ENCODE data around the gene CCDC82.
"Not testable (repeated sequence)": the region's sequence is repeated elsewhere in the genome, so short reads cannot be mapped to it uniquely, and the experiment has no call there.

The CCDC82 gene

DNA sequence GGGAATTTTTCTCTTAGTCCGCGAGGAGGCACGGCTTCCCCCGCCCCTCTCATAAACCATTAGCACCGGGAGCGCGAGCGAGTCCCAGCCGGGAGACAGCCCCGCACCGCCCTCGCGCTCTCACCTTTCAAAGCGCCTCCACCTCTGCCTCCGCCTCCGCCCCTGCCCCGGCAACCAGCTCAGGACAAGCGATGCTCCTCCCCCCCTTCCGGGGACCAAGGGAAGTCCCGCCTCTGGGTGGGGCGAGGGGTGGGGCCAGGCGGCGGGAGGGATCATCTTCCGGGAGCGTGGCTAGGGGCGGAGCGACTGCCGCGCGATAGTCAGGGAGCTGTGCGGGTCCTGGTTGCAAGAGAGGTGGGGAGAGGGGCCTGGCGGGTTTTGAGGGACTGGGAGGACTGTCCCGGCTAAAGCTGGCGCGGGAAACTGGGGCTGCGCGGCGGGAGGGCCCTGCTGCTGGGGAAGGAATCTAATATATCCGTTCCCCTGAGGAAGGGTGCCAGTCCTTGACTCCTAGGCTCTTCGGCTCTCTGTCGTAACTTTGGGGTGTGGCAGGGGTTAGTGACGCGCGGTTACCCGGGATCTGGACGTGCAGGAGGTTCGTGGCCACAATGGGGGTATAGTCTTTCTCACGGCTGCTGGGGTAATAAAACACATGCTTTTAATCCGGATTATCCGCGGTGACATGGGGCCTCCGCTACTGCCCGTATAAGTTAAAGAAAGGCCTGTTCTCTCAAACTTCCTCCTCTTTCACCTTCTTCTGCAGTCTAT is at the start of gene CCDC82, which contains the start of gene JRKL:
Gene CCDC82 (minus strand): TSS at position 193 of the 768 bp plus-strand sequence. CDS start 5,165 bp downstream, outside the sequence.
Gene JRKL (plus strand): TSS at position 294 of the 768 bp plus-strand sequence. CDS start 637 bp downstream, outside the sequence.
- DNase-seq (ENCODE audit: low read depth in 3 of 3, low spot score in 1 of 3): peak; percentile 94 to 99 (median 96)

DNA sequence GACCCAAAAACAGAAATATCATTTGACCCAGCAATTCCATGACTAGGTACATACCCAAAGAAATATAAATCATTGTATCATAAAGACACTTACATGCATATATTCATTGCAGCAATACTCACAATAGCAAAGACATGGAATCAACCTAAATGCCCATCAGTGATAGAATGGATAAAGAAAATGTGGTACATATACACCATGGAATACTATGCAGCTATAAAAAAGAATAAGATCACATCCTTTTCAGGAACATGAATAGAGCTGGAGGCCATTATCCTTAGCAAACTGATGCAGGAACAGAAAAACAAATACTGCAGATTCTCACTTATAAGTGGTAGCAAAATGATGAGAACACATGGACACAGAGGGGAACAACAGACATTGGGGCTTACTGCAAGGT is 42.9 kb upstream of the CCDC82 start:
- DNase-seq (ENCODE audit: low read depth in 3 of 3, low spot score in 1 of 3): not testable (repeated sequence)

DNA sequence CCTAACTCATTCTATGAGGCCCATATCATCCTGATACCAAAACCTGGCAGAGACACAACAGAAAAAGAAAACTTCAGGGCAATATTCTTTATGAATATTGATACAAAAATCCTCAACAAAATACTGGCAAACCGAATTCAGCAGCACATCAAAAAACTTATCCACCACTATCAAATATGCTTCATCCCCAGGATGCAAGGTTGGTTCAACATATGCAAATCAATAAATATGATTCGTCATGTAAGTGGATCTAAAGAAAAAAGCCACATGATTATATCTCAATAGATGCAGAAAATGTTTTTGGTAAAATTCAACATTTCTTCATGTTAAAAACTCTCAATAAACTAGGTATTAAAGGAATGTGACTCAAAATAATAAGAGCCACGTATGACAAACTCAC is 41.0 kb upstream of the CCDC82 start:
- no peak for DNase-seq (ENCODE audit: low read depth in 3 of 3, low spot score in 1 of 3)

DNA sequence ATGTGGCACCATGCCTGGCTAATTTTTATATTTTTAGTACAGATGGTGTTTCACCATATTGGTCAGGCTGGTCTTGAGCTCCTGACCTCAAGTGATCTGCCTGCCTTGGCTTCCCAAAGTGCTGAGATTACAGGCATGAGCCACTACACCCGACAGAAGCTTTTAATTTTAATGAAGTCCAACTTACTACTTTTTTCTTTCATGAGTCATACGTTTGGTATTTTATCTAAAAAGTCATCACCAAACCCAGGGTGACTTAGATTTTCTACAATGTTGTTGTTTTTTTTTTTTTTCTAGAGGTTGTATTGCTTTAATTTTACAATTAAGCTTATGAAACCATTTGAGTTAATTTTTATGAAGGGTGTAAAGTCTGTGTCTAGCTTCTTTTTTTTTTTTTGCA is 35.0 kb upstream of the CCDC82 start:
- no peak for DNase-seq (ENCODE audit: low read depth in 3 of 3, low spot score in 1 of 3)

DNA sequence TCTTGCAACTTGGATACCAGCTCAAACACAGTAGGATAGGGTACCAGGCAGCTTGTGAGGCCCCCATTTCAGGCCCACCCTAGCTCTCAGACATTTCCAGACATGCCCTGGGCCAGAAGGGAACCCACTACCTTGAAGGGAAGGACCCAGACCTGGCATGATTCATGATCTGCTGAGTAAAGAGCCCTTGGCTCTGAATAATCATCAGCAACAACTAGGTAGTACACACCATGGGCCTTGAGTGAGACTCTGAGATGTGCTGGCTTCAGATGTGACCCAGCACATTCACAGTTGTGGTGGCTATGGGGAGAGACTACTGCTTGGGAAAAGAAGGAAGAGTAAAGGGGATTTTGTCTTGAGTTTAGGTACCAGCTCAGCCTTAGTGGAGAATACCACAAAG is 23.7 kb upstream of the CCDC82 start:
- DNase-seq (ENCODE audit: low read depth in 3 of 3, low spot score in 1 of 3): no peak

- DNase-seq (ENCODE audit: low read depth in 3 of 3, low spot score in 1 of 3): no peak
These were observed 23.2 kb upstream of the CCDC82 start for GRCh38 chr11:96412761-96413381.

DNA sequence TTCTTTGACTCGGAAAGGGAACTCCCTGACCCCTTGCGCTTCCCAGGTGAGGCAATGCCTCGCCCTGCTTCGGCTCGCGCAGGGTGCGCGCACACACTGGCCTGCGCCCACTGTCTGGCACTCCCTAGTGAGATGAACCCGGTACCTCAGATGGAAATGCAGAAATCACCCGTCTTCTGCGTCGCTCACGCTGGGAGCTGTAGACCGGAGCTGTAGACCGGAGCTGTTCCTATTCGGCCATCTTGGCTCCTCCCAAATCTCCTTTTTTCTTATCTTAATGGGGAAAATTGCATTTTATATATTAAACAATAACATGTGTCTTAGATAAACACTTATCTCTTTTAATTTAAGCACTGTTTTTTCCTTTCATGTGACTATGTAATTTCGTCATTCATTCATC is 21.7 kb upstream of the CCDC82 start:
- DNase-seq (ENCODE audit: low read depth in 3 of 3, low spot score in 1 of 3): not testable (repeated sequence)

DNA sequence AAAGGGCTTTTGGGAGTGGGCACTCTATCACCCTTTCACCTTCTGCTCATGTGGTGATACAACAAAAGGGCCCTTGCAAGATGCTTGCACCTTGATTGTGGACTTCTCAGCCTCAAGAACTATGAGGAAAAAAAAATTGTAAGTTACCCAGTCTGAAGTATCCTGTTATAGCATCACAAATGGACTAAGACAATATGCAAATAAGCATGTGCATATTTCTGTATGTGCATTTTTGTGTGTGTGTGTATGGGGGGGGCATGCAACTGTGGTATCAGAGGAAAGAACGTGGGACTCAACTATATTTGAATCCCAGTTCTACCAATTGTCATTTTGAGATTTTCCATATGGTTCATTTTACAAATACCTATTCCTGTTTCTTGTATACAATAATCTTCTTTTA is 11.0 kb upstream of the CCDC82 start:
- DNase-seq (ENCODE audit: low read depth in 3 of 3, low spot score in 1 of 3): no peak

DNA sequence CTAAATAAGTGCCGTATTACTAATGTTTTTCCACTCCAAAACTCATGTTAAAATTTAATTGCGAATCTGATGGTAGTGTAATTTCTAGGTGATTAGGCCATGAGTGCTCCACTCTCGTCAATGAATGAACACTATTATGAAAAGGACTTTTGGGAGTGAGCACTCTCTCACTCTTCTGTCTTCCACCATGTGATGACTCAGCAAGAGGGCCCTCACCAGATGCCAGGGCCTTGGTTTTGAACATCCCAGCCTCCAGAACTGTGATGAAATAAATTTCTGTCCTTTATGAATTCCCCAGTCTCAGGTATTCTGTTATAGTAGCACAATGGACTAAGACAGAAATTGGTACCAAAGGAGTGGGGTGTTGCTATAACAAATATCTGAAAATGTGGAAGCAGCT is 8.2 kb upstream of the CCDC82 start:
- DNase-seq (ENCODE audit: low read depth in 3 of 3, low spot score in 1 of 3): no peak

DNA sequence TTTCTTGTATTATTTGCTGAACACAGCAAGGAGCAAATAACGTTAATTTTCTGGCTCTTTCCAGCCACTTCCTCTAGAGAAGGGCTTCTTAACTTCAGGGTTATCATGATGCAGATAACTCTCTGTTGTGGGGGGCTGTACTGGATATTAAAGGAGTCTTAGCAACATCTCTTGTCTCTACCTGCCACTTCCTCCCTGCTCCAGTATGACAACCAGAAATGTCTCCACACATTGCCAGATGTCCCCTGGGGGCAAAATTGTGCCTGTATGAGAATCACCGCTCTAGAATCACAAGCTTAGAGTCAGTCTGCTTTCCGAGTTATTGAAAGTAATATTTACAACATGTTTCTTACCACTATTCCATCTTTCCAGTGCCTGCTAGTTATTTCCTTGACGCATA is 6.9 kb upstream of the CCDC82 start:
- DNase-seq (ENCODE audit: low read depth in 3 of 3, low spot score in 1 of 3): no peak

DNA sequence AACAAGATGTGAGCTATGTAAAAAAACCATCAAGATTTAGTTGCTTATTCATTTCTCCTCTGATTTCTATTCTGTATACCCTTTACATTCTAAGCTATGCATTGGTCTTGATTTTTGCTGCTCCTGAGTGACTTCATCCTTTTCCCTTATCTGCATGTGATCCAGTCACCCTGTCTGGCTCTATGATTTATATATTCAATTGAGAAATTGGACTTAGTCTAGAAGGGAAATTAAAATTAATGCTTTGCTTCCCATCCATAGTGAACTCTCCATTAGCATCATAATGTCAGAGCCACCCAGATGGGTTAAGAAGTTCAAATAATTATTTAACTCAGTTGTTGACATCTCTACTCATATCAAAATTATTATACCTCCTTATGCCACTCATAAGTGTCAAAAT is 5.1 kb upstream of the CCDC82 start:
- DNase-seq (ENCODE audit: low read depth in 3 of 3, low spot score in 1 of 3): no peak

DNA sequence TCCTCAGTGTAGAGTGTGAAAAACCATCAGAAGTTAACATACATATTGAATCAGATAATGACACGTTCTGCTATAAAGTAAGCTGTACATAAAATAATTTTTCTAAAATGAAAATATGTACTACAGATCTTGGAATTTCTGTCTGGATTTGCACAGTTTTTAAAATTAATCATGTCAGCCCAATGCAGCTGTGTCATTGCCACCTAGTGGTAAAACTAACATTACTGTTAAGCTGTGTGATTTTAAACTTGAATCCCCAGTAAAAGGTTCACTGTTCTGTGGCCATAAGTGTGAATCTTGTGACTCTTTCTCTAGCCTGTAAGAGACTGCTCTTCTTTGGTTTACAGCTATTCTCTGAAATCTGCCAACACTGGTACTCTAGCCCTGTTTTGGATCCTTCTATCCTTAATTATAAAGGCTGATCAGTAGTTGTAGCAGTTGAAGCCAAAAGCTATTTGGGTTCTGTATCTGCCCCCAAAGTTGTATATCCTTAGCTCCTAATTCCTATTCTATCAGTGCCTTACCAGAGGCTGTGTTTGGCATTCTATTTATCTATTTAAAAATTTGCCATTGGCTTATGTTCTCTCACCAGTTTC is 4.1 kb upstream of the CCDC82 start:
- DNase-seq (ENCODE audit: low read depth in 3 of 3, low spot score in 1 of 3): no peak

GRCh38 chr11:96391698-96392307 is 2.1 kb upstream of the CCDC82 start:
- no peak for DNase-seq (ENCODE audit: low read depth in 3 of 3, low spot score in 1 of 3)

- no peak for DNase-seq (ENCODE audit: low read depth in 3 of 3, low spot score in 1 of 3)
These were observed 728 bp upstream of the CCDC82 start for GRCh38 chr11:96390488-96390792.

- DNase-seq (ENCODE audit: low read depth in 3 of 3, low spot score in 1 of 3): no peak
These were observed 607 bp downstream of the CCDC82 start for GRCh38 chr11:96388891-96389719.

GRCh38 chr11:96385187-96385586 is 4.5 kb downstream of the CCDC82 start:
- no peak for DNase-seq (ENCODE audit: low read depth in 3 of 3, low spot score in 1 of 3)

DNA sequence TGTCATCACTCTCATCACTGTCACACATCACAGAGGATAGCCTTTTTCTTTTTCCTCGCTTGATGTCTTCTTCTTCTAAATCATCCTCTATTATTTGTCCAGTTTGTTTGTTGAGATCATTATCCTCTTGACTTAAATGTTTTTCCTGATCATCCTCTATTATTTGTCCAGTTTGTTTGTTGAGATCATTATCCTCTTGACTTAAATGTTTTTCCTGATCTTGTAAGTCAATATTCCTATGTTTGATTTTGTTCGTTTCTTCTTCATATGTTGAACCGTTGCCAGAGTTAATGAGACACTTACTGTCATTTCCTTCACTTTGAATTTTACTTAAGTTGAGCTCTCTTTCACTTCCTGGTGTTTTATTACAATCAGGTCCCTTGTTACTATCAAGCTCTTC is 5.6 kb downstream of the CCDC82 start:
- DNase-seq (ENCODE audit: low read depth in 3 of 3, low spot score in 1 of 3): no peak

GRCh38 chr11:96376796-96377195 is 12.9 kb downstream of the CCDC82 start:
- no peak for DNase-seq (ENCODE audit: low read depth in 3 of 3, low spot score in 1 of 3)

DNA sequence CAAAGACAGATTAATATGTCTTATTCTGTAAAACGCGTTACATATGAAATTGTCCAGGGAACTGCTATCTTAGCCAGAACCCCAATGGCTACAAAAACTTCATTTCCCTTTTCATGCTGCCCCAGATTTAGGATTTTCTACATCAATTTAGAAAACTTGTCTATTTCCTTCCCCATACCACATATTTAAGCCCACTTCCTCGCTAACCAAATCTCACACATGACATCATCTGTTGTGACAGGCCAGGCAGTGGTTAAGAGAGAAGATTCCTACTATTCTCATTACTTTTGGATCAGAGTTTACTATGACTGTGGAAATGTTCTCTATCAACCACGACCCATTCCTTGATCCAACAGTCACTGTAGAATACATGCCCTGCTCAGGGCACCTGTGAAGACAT is 15.9 kb downstream of the CCDC82 start:
- DNase-seq (ENCODE audit: low read depth in 3 of 3, low spot score in 1 of 3): no peak

- no peak for DNase-seq (ENCODE audit: low read depth in 3 of 3, low spot score in 1 of 3)
These were observed 22.4 kb downstream of the CCDC82 start for GRCh38 chr11:96367342-96367741.

DNA sequence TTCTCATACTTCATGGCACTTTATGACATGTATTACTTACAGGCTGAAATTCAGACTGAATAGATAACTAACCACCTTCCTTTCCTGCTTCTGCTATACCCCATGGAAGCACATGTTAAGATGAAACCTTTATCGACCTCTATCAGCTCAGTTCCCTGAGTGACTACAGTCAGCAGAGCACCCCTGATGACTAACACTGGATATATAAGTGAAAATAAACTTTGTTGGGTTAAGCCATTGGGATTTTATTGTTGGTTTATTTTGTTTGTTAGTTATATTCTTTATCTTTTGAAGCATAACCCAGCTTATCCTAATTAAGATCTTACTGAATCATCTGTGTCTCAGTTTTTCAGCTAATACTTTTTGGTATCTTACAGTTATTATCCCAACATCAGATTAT is 23.7 kb downstream of the CCDC82 start:
- DNase-seq (ENCODE audit: low read depth in 3 of 3, low spot score in 1 of 3): no peak
